Measurements from ENCODE around the gene INHBE. TPM values are rescaled to one million over a fixed set of nuclear protein-coding genes. Genes with fewer than 3 reads are reported as not detected.

INHBE gene
- total and polyA plus RNA-seq, 2 of the 8 experiments (the other 6 are each of a cell fraction or from before 2014, with no cell fraction given) = 10.2 to 18.8 TPM

Small RNAs within 50 kb of the gene (small RNA-seq; reads per million reads assigned to genes)
- not detected for gene RNU6-879P (ENCODE audit: insufficient read depth)

Other genes with a start within 250 kb of the INHBE start
- 1.7 and 1.8 TPM in 2 replicates for gene NXPH4, start 238.5 kb upstream of the INHBE start, total RNA-seq (2021; fragmentation: NEBNext Ultra II Directional; extraction: Animal tissue kit (Norgen Biotek cat#: 25700))
- gene NXPH4, start 238.5 kb upstream of the INHBE start, polyA plus RNA-seq (2011; rRNA removed) = 0.92 and 1.4 TPM in 2 replicates
- gene SHMT2, start 225.6 kb upstream of the INHBE start, total RNA-seq (2021; fragmentation: NEBNext Ultra II Directional; extraction: Animal tissue kit (Norgen Biotek cat#: 25700)) = 274 and 283 TPM in 2 replicates
- 520 and 847 TPM in 2 replicates for gene SHMT2, start 225.6 kb upstream of the INHBE start, polyA plus RNA-seq (2011; rRNA removed)
- 1.3 and 1.9 TPM in 2 replicates for gene STAC3, start 204.1 kb upstream of the INHBE start, total RNA-seq (2021; fragmentation: NEBNext Ultra II Directional; extraction: Animal tissue kit (Norgen Biotek cat#: 25700))
- 0.70 and 0.77 TPM in 2 replicates for gene STAC3, start 204.1 kb upstream of the INHBE start, polyA plus RNA-seq (2011; rRNA removed)
- 23.7 and 27.0 TPM in 2 replicates for gene R3HDM2, start 24.3 kb upstream of the INHBE start, total RNA-seq (2021; fragmentation: NEBNext Ultra II Directional; extraction: Animal tissue kit (Norgen Biotek cat#: 25700))
- 25.6 and 37.1 TPM in 2 replicates for gene R3HDM2, start 24.3 kb upstream of the INHBE start, polyA plus RNA-seq (2011; rRNA removed)
- gene INHBC, start 20.5 kb upstream of the INHBE start, total RNA-seq (2021; fragmentation: NEBNext Ultra II Directional; extraction: Animal tissue kit (Norgen Biotek cat#: 25700)) = not detected in 2 replicates
- 0.15 and 0.30 TPM in 2 replicates for gene INHBC, start 20.5 kb upstream of the INHBE start, polyA plus RNA-seq (2011; rRNA removed)
- 20.6 and 23.5 TPM in 2 replicates for gene GLI1, start 4.5 kb downstream of the INHBE start, total RNA-seq (2021; fragmentation: NEBNext Ultra II Directional; extraction: Animal tissue kit (Norgen Biotek cat#: 25700))
- 25.3 and 31.0 TPM in 2 replicates for gene GLI1, start 4.5 kb downstream of the INHBE start, polyA plus RNA-seq (2011; rRNA removed)
- 2.3 and 3.2 TPM in 2 replicates for gene ARHGAP9, start 24.6 kb downstream of the INHBE start, total RNA-seq (2021; fragmentation: NEBNext Ultra II Directional; extraction: Animal tissue kit (Norgen Biotek cat#: 25700))
- 6.0 and 7.0 TPM in 2 replicates for gene ARHGAP9, start 24.6 kb downstream of the INHBE start, polyA plus RNA-seq (2011; rRNA removed)
- gene MARS1, start 32.8 kb downstream of the INHBE start, total RNA-seq (2021; fragmentation: NEBNext Ultra II Directional; extraction: Animal tissue kit (Norgen Biotek cat#: 25700)) = 398 and 407 TPM in 2 replicates
- 194 and 255 TPM in 2 replicates for gene MARS1, start 32.8 kb downstream of the INHBE start, polyA plus RNA-seq (2011; rRNA removed)
- 4.9 TPM in 2 replicates for gene DDIT3, start 65.2 kb downstream of the INHBE start, total RNA-seq (2021; fragmentation: NEBNext Ultra II Directional; extraction: Animal tissue kit (Norgen Biotek cat#: 25700))
- 4.7 and 5.7 TPM in 2 replicates for gene DDIT3, start 65.2 kb downstream of the INHBE start, polyA plus RNA-seq (2011; rRNA removed)
- 32.3 and 32.7 TPM in 2 replicates for gene MBD6, start 67.5 kb downstream of the INHBE start, total RNA-seq (2021; fragmentation: NEBNext Ultra II Directional; extraction: Animal tissue kit (Norgen Biotek cat#: 25700))
- 3.9 and 6.9 TPM in 2 replicates for gene MBD6, start 67.5 kb downstream of the INHBE start, polyA plus RNA-seq (2011; rRNA removed)
- 89.3 and 90.3 TPM in 2 replicates for gene DCTN2, start 91.9 kb downstream of the INHBE start, total RNA-seq (2021; fragmentation: NEBNext Ultra II Directional; extraction: Animal tissue kit (Norgen Biotek cat#: 25700))
- 91.9 and 140 TPM in 2 replicates for gene DCTN2, start 91.9 kb downstream of the INHBE start, polyA plus RNA-seq (2011; rRNA removed)
- gene KIF5A, start 94.7 kb downstream of the INHBE start, total RNA-seq (2021; fragmentation: NEBNext Ultra II Directional; extraction: Animal tissue kit (Norgen Biotek cat#: 25700)) = 21.9 and 22.8 TPM in 2 replicates
- 10.7 and 11.7 TPM in 2 replicates for gene KIF5A, start 94.7 kb downstream of the INHBE start, polyA plus RNA-seq (2011; rRNA removed)
- gene PIP4K2C, start 135.9 kb downstream of the INHBE start, total RNA-seq (2021; fragmentation: NEBNext Ultra II Directional; extraction: Animal tissue kit (Norgen Biotek cat#: 25700)) = 21.4 and 27.1 TPM in 2 replicates
- 21.0 and 25.0 TPM in 2 replicates for gene PIP4K2C, start 135.9 kb downstream of the INHBE start, polyA plus RNA-seq (2011; rRNA removed)
- 41.8 and 43.4 TPM in 2 replicates for gene DTX3, start 149.5 kb downstream of the INHBE start, total RNA-seq (2021; fragmentation: NEBNext Ultra II Directional; extraction: Animal tissue kit (Norgen Biotek cat#: 25700))
- 92.5 and 126 TPM in 2 replicates for gene DTX3, start 149.5 kb downstream of the INHBE start, polyA plus RNA-seq (2011; rRNA removed)
- 5.9 and 6.4 TPM in 2 replicates for gene ARHGEF25, start 156.1 kb downstream of the INHBE start, total RNA-seq (2021; fragmentation: NEBNext Ultra II Directional; extraction: Animal tissue kit (Norgen Biotek cat#: 25700))
- gene ARHGEF25, start 156.1 kb downstream of the INHBE start, polyA plus RNA-seq (2011; rRNA removed) = 8.6 and 8.8 TPM in 2 replicates
- gene B4GALNT1, start 177.9 kb downstream of the INHBE start, total RNA-seq (2021; fragmentation: NEBNext Ultra II Directional; extraction: Animal tissue kit (Norgen Biotek cat#: 25700)) = 1.4 and 1.5 TPM in 2 replicates
- gene B4GALNT1, start 177.9 kb downstream of the INHBE start, polyA plus RNA-seq (2011; rRNA removed) = 2.2 and 2.3 TPM in 2 replicates
- gene OS9, start 238.8 kb downstream of the INHBE start, total RNA-seq (2021; fragmentation: NEBNext Ultra II Directional; extraction: Animal tissue kit (Norgen Biotek cat#: 25700)) = 71.0 and 74.3 TPM in 2 replicates
- gene OS9, start 238.8 kb downstream of the INHBE start, polyA plus RNA-seq (2011; rRNA removed) = 108 and 146 TPM in 2 replicates